HG02938 (cell line): Measurements from ENCODE around the gene BCAS3.
"Not testable (repeated sequence)": the region's sequence is repeated elsewhere in the genome, so short reads cannot be mapped to it uniquely, and the experiment has no call there.

Source experiments
- ATAC-seq: cut with Tn5 transposase; IDR thresholded peaks from one replicate; pipeline ENCODE4 v1.9.1; 2021; ENCODE audit warnings: mild to moderate bottlenecking, moderate library complexity; ENCODE audit not compliant: unreplicated experiment

The BCAS3 gene

DNA sequence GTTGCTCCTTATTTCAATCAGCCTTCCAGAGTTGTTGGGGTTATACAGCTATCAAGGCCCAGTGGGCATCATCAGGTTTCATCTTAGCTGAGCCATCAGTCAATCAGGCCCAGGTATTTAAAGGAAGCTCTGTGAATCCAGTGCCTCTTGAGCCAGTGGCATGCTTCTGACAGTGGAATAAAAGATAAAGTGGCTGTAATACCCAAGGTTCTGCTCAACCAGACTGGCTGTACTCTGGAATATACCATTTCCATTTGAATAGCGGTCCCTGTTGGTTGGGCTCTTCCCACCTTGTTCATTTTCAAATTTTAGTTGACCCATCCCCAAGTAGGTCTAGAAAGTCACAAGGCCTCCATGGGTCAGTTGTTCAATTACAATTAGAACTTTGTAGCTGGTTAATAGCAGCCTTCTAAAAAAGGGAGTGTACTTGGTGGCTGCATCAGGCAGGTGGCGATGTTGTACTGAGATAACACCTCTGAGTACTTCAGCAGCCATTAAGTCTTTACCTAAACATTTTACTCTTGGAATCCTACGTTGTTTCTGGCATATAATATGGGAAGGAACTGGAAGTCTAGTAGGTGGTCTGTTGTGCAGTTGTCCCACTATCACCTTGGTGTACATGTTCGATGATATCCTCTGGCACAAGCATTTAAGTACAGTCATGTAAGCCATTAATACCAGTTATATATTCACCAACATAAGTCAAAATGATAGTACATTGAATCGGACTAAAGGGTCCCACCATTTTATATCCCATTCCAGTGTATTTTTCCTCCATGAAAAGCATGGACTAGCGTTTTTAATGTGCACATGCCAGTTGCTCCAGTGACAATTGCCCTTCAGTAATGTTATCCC is 294.1 kb downstream of the BCAS3 start:
- ATAC-seq: peak; percentile 56

DNA sequence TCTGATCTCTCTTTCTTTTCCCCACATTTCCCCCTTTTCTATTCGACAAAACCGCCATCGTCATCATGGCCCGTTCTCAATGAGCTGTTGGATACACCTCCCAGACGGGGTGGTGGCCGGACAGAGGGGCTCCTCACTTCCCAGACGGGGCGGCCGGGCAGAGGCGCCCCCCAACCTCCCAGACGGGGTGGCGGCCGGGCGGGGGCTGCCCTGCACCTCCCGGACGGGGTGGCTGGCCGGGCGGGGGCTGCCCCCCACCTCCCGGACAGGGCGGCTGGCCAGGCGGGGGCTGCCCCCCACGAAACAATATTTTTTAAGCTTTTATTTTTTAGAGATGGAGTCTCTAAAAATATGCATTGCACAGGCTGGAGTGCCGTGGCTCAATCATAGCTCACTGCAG is 299.2 kb downstream of the BCAS3 start:
- ATAC-seq: not testable (repeated sequence)

DNA sequence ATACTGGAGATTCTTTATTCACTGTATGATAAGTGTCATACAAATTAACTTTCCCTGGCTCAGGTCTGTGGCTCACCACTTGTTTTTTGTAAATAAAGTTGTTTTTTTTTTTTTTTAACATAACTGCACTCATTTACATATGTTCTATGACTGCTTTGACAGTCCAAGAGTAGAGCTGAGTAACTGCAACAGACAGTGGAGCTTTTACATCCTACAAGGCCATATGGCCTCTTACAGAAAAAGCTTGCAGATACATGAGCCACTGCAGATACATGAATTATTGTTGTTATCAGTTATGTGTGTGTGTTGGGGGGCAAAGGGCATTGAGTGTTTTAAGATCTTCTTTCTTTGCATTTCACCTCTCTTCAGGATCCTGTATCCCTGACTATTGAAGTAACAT is 311.7 kb downstream of the BCAS3 start:
- ATAC-seq: no peak

DNA sequence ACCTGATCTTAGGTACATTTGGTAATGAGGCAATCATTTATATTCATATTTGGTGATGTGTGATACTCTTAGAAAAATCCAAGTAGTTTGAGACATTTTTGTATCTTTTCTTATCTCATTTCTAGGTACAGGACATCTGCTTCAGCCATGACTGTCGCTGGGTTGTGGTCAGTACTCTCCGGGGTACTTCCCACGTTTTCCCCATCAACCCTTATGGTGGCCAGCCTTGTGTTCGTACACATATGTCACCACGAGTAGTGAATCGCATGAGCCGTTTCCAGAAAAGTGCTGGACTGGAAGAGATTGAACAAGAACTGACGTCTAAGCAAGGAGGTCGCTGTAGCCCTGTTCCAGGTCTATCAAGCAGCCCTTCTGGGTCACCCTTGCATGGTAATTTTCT is 312.2 kb downstream of the BCAS3 start:
- ATAC-seq: no peak

DNA sequence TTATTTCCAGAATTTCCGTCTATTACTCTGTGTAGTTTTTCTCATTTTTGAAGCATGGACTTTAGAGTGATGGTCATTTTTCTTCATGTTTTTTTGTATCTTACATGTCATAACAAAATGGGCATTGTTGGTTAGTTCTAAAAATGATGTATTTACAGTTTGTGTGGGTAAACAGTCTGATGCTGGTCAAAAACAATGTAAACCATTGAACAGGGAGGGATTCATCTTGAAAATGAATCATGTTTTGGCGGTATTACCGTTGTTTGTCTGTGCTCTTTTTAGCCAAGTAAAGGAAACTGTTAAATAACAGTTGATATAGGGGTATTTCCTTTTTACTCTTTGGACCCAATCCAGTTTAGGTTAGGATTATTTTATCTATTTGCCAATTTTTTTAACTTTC is 315.8 kb downstream of the BCAS3 start:
- no peak for ATAC-seq

DNA sequence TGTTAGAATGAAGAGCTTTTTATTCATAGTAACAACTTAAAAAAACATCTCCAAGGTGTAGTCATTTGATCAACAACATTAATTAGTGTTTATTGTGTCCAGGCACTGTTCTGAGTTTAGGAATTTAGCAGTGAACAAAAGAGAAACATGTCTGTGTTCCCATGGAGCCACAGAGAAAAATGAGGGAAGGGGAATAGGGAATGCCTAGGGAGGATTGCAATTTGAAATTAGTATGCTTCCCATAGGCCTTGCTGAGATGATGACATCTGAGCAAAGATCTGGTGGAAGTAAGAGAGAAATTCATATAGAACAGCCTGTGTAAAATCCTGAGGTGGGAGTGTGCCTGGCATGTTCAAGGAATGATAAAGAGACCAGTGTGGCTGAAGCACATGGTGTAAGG is 318.0 kb downstream of the BCAS3 start:
- ATAC-seq: no peak

DNA sequence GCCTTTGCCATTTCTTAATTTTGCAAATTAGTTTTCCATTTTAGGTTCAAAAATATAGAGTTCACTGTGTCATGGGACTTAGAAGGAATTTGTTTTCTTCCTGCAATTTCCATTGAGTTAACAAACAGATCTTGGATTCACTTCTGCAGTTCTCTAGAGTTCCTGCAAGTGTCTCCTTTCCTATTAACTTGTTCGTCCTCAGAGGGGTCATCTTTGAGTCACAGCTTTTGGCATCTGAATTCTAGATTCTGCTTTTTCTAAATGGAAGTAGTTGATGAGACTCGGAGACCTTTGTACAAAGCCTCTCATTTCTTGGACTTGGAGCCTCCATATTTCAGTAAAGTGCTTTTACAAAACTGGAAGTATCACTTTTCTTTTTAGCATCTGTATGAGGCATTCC is 323.3 kb downstream of the BCAS3 start:
- no peak for ATAC-seq

DNA sequence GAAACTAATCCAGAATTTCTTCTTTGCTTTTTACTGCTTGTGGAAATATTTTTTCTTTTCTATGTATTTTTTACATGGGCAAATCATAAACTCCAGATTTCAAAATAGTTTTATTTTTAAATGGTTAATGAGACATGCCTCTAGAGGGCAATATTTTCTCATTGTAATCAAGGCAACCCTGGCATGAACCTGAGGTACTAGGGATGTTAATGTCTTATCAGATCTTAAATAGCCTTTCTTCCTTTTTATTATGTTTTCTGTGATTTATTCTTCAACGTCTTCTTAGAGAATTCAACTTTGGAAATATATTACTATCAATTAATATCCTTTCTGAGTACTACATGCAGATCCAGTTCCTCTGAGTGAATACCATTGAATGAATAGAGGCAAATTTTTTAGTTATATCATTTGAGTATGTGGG is 324.7 kb downstream of the BCAS3 start:
- no peak for ATAC-seq

DNA sequence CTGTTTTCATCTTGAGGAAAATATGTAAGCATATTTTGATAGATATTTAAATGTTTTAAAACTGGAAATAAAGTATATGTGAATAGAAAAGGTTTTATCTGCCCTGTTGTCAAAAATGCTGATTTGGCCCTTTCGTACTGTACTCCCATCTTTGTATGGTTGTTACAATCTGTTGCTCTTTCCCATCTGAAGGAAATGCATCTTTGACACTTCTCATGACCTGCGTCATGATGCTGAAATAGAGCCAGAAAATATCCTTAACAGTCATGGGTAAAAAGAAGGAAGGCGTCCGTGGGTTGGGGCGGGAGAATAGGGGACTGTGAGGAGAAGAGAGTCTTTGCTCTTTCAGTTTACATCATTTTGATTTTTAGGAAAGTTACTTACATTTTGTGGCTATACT is 327.7 kb downstream of the BCAS3 start:
- no peak for ATAC-seq

DNA sequence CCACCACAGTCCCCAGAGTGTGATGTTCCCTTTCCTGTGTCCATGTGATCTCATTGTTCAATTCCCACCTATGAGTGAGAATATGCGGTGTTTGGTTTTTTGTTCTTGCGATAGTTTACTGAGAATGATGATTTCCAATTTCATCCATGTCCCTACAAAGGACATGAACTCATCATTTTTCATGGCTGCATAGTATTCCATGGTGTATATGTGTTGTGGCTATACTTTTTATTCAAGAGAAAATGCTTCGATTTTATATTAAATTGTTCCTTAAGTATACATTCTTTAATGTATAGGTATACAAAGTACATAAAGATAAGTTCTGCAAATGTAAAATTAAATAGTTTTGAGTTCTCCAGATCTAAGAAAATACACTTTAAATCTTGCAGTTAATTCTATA is 328.3 kb downstream of the BCAS3 start:
- not testable (repeated sequence) for ATAC-seq

DNA sequence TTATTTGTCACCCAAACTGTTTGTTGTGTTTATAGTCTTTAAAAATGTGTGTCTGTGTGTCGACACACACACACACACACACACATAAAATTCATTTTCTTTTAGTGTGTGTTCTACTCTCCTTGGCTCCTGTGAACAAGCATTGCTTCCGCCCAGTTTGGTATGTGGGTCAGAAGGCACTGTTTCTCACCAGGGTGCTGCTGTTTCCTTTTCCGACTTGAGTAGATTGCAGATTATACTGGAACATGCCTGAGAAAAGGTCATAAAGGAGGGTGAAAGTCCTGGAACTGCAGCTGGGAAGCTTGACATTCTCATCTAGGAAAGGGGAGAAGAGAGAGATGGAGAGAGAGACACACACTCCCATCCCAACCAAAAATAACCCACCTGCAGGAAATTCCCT is 330.3 kb downstream of the BCAS3 start:
- ATAC-seq: no peak

DNA sequence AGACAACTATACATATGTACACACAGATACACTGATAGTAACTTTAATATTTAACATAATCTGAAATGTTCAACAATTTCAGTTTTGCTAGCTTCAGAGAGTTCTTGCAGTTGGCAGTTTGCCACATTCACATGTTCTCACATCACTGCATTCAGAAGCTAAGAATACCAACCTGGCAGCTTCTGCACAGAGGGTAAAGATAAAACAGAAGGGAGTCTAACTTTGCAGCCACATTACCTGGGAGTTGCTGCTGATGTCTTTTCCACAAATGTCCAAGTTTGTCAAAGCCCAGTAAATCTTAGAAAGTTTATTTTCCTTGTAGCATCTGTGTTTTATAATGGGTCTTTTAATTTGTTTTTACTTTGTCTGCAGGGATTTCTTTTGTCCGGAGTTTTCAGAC is 332.0 kb downstream of the BCAS3 start:
- no peak for ATAC-seq

DNA sequence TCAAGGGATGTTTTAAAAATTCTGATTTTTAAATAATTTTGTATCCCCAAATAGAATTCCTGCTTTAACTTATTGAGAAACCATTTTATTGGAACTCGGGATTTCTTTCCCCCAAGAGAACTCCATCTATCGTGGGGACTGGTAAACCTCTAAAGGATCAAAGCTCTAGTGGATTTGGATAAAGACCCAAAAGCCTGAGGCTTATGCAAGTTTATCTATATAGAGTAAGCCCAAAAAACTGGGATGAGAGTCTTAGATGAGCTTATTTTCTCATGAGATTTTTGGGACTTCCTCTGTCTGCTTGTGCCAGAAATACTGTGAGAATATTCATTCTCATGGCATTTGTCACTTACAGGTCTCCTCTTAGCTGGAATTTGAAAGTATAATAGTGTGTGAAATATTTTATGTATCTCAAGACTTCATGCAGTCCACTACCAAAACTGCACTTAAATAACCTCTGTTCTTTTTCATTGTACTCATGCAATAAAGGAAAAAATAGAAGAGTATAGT is 333.1 kb downstream of the BCAS3 start:
- no peak for ATAC-seq

DNA sequence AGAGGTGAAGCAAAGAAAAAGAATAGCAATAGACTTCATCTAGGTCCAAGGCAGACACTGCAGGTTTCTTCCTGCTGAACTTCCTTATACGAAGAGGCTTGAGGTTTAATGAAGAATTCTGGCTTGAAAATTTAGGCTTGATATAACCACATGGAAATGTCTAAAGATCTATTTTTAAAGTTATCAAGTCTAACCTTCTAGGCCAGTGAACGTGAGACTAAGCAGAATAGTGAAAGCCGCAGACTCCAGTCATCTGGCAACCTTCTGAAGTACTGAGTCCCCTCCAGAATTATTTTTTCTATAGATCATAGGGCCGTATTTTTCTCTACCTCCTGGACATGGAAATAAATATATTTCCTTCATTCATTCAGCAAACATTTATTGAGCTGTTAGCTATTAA is 333.6 kb downstream of the BCAS3 start:
- no peak for ATAC-seq

DNA sequence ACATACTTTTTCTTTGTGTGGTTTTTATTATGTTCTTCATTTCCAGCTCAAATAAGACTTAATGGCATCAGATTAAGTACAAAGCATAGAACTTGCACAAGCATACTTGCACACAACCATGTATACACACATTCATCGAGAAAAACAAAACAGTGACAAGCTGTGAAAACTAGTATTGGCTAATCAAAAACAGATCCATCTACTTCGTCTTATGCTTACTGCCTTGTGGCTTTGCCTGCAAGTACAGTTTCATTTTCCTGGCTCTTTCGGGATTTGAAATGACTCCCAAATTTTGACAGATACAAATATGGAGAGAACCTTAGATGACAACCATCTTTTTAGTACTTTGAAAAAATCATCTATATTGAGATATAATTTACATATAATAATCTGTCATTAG is 338.3 kb downstream of the BCAS3 start:
- ATAC-seq: no peak

DNA sequence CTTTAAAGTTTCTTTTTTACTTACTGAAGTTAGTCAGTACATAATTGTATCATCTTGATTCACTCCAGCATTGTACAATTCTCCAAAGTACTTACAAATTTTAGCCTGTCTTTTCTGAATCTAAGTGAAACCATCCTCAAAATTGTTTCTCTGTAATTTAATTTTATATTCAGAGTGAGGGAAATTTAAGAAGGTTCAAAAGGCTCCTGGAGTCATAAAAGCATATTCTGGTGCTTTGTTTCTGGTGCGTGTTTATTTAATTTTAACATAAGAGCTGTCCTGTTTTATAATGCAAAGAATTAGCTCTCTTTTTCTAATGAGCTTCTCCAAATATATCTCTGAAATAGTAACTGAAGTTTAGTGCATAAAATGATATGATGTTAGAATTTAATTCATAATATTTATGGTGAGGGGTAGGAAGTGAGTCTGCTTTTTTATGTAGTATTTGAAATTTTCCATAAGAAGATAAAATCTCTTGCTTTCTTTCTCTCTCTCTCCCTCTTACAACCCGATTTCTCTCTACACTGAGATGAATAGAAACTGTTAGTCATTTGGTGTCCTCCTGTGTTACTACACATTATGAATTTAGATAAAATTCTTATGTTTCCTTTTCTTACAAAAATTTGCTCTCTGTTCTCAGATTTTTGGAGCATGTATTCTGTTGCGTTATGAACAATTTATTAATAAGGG is 339.8 kb downstream of the BCAS3 start:
- ATAC-seq: no peak

DNA sequence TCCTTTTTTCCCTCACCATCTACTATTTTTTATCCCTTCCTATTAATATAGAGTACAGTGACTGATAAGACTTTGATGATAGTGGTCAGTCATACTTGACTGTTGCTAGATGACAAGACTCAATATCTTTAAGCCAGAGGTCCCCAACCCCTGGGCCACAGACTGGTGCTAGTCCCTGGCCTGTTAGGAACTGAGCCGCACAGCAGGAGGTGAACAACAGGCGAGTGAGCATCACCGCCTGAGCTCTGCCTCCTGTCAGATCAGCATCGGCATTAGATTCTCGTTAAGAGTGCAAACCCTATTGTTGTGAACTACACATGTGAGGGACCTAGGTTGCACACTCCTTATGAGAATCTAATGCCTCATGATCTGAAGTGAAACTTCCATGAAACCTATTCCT is 341.3 kb downstream of the BCAS3 start:
- no peak for ATAC-seq

DNA sequence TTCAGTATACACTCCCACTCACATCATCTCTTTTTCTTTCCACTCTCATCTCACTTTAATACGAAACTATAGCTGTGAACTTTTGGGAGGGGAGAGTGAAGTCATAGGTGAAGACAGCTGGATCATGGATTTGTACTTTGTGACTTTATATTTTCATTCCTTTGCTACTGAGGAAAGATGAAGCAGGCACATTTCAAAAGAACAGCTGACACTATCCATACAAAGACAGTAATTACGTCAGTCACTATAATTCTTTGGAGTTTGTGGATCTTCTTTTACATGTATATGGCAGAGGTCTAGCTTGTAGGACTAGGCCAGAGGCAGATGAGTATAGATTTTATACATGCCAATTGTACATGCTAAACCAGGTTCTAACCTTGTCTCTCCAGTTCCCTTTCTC is 346.3 kb downstream of the BCAS3 start:
- no peak for ATAC-seq

DNA sequence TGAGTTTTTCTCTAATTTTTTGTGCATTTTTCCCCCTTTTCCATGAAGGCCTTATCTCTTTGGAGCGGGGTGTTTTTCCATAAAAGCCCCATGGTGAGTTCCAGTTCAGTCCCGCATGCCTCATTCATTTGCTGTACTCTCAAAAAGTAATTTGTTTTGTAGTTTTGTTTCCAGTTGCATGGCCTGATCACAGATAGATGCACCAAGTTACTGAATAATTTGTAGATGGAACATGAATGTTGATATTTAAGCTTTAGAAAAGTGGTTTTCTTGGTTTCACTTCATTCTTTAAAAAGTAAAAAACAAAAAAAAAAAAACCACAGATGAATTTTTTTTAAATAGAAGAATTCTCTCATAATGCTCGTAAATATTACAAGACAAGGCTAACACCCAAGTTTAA is 349.2 kb downstream of the BCAS3 start:
- no peak for ATAC-seq

DNA sequence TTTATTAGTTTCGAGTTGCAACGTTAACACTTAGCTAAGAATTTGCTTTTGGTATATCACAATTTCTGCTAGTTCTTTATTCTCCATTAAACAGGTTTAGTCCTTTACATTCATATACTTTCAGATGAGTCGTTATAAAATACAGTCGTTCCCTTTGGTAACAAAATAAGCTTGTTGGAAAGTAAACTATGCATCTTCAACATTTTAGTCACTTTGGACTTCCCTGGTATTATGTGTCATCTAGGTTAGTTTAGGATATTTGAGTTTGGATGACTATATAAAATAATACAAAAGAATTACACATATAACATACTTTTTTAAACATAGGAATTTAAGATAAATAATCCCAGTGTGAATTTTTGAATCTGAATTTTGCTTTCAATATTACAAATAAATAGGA is 351.5 kb downstream of the BCAS3 start:
- ATAC-seq: no peak

DNA sequence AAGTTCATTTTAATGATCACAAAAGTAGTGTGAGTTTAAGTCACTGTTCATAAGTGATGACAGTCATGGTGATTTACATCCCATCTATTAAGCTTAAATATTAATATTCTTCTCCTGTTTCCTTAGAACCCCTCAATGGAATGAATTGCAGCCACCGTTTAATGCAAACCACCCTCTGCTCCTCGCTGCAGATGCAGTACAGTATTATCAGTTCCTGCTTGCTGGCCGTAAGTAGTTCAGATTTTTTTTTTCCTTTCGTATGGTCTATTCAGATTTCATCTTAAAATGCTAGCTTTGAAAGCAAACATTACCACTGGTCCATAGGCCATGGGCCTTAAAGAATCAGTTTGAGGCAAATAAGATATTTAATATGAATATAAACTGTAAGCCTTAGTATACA is 363.0 kb downstream of the BCAS3 start:
- no peak for ATAC-seq

DNA sequence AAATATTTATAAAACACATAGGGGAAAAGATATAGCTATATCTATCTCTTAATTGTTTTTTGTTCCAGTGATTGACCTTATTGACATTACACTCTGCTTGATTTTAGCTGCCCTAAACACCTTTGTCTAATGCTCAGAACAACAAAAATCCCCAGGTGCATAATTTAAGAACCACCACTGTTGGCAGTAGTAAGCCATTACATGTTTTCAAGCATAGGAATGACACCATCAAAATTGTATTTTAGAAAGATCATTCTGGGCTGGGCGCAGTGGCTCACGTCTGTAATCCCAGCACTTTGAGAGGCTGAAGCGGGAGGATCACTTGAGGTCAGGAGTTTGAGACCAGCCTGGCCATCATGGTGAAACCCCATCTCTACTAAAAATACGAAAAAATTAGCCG is 364.7 kb downstream of the BCAS3 start:
- ATAC-seq: not testable (repeated sequence)
